ENCODE measurements around the gene ZNF524.

GRCh38 chr19:55643003-55643886 is 43.2 kb downstream of the ZNF524 start, which contains the start of gene ZNF581:
- TF ChIP-seq, protein P1, sequence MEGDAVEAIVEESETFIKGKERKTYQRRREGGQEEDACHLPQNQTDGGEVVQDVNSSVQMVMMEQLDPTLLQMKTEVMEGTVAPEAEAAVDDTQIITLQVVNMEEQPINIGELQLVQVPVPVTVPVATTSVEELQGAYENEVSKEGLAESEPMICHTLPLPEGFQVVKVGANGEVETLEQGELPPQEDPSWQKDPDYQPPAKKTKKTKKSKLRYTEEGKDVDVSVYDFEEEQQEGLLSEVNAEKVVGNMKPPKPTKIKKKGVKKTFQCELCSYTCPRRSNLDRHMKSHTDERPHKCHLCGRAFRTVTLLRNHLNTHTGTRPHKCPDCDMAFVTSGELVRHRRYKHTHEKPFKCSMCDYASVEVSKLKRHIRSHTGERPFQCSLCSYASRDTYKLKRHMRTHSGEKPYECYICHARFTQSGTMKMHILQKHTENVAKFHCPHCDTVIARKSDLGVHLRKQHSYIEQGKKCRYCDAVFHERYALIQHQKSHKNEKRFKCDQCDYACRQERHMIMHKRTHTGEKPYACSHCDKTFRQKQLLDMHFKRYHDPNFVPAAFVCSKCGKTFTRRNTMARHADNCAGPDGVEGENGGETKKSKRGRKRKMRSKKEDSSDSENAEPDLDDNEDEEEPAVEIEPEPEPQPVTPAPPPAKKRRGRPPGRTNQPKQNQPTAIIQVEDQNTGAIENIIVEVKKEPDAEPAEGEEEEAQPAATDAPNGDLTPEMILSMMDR (IDR thresholded peaks at IDR 0.05 in 2 of 3, conservative IDR thresholded peaks at IDR 0.05 in 1 of 3; ENCODE audit: control insufficient read depth in 2 of 3, extremely low read depth in 1 of 3, insufficient read depth in 1 of 3, low read depth in 3 of 3, low read length in 3 of 3): no peak
- peak; percentile 56 for TF ChIP-seq SP1 (IDR thresholded peaks at IDR 0.05; ENCODE audit: low read depth, low read length)

Measured in GM12878 (cell line).